HG03064 (cell line): ENCODE results near the gene TRPC3.

Experiments
- ATAC-seq: cut with Tn5 transposase; IDR thresholded peaks from one replicate; pipeline ENCODE4 v1.9.1; 2021; ENCODE audit warnings: low read depth; ENCODE audit not compliant: unreplicated experiment

TRPC3 gene

GRCh38 chr4:121877041-121877773, 74.7 kb downstream of the TRPC3 start:
- no peak for ATAC-seq

GRCh38 chr4:121876070-121876469, 75.8 kb downstream of the TRPC3 start:
- ATAC-seq, result no peak

- no peak for ATAC-seq
Observed at GRCh38 chr4:121875652-121876051, 76.2 kb downstream of the TRPC3 start.

GRCh38 chr4:121873604-121874003, 78.3 kb downstream of the TRPC3 start:
- no peak for ATAC-seq

- ATAC-seq, result peak; percentile 100
Observed at GRCh38 chr4:121869841-121870822, 81.7 kb downstream of the TRPC3 start, which contains the start of gene BBS7. TSS of gene BBS7 (minus strand) at chr4:121870474. CDS start at chr4:121870313, 161 bp downstream.

GRCh38 chr4:121863799-121864198, 88.1 kb downstream of the TRPC3 start:
- no peak for ATAC-seq

- ATAC-seq, result no peak
Observed at GRCh38 chr4:121861426-121861825, 90.4 kb downstream of the TRPC3 start.

GRCh38 chr4:121860121-121860520, 91.7 kb downstream of the TRPC3 start:
- ATAC-seq, result no peak

GRCh38 chr4:121851354-121851753, 100.5 kb downstream of the TRPC3 start:
- no peak for ATAC-seq

GRCh38 chr4:121846662-121847061, 105.2 kb downstream of the TRPC3 start:
- no peak for ATAC-seq

GRCh38 chr4:121842862-121843261, 109.0 kb downstream of the TRPC3 start:
- ATAC-seq, result no peak

GRCh38 chr4:121838136-121838535, 113.7 kb downstream of the TRPC3 start:
- no peak for ATAC-seq

GRCh38 chr4:121829511-121829910, 122.3 kb downstream of the TRPC3 start:
- ATAC-seq, result no peak
